H1 (cell line): ENCODE measurements around the gene RILP. TPM values are rescaled to one million over a fixed set of nuclear protein-coding genes. Genes with fewer than 3 reads are reported as not detected.

ENCODE experiments used
- CTCF ChIA-PET: fragments of 300-600 bp; sonication (Branson Sonifier 250); formaldehyde crosslinking; loops from one replicate; lab custom pipeline; 2021; ENCODE audit not compliant: partially characterized antibody; lab: Charles Lee
- POLR2A ChIA-PET: fragments of 300-600 bp; sonication (Branson Sonifier 250); formaldehyde crosslinking; loops from one replicate; lab custom pipeline; 2021; ENCODE audit warnings: inconsistent platforms; ENCODE audit not compliant: partially characterized antibody; lab: Charles Lee
- DNase-seq, 2 experiments: peaks; one replicate each; pipeline versions ENCODE4 v3.0.0 to v3.0.0-alpha.2; 2010 to 2022; ENCODE audit warnings: low spot score in 2 of 2, low read depth in 1 of 2, mixed read lengths in 1 of 2
- FAIRE-seq: peaks from 2 replicates; lab custom pipeline; 2011; peaks lifted over from hg19 to GRCh38; lab: Jason Lieb, UNC
- H2AFZ ChIP-seq: 2 replicates; pipeline ENCODE4 v1.8.1; 2012; ENCODE audit warnings: low read length, inconsistent platforms
- H2AK5ac ChIP-seq: 2 replicates; pipeline ENCODE4 v1.6.1; 2013; ENCODE audit warnings: low read depth, low read length
- H2BK120ac ChIP-seq: replicated peaks from 2 replicates; pipeline ENCODE3; 2013; ENCODE audit warnings: low read depth, low read length, inconsistent platforms
- H2BK12ac ChIP-seq: 2 replicates; pipeline ENCODE4 v1.6.1; 2013; ENCODE audit warnings: low read depth, low read length
- H2BK15ac ChIP-seq: 2 replicates; pipeline ENCODE4 v1.6.1; 2013; ENCODE audit warnings: low read length
- H2BK20ac ChIP-seq: 2 replicates; pipeline ENCODE4 v1.6.1; 2013; ENCODE audit warnings: low read length
- H2BK5ac ChIP-seq: 2 replicates; pipeline ENCODE4 v1.6.1; 2013; ENCODE audit warnings: low read depth, low read length
- H3K14ac ChIP-seq: 2 replicates; pipeline ENCODE4 v1.6.1; 2013; ENCODE audit warnings: inconsistent platforms; ENCODE audit not compliant: insufficient read length
- H3K18ac ChIP-seq: 2 replicates; pipeline ENCODE4 v1.6.1; 2013; ENCODE audit warnings: low read length; ENCODE audit errors: extremely low read depth
- H3K23ac ChIP-seq: 2 replicates; pipeline ENCODE4 v1.6.1; 2013; ENCODE audit warnings: inconsistent platforms; ENCODE audit not compliant: insufficient read length
- H3K23me2 ChIP-seq: 2 replicates; pipeline ENCODE4 v1.6.1; 2013; ENCODE audit warnings: low read depth, low read length
- H3K27ac ChIP-seq: 2 replicates; pipeline ENCODE4 v1.6.1; 2011; ENCODE audit warnings: low read depth, low read length, inconsistent platforms
- H3K27me3 ChIP-seq, 4 experiments: replicated peaks in 1 of 4; 1 replicate in 1 of 4; 2 replicates in 3 of 4; pipeline versions ENCODE4 v1.6.1 to v1.8.1; 2011 to 2013; ENCODE audit warnings: low read length in 3 of 4, mild to moderate bottlenecking in 3 of 4, inconsistent platforms in 2 of 4, mixed read lengths in 2 of 4, moderate library complexity in 1 of 4; ENCODE audit not compliant: control insufficient read depth in 3 of 4, insufficient read depth in 3 of 4; ENCODE audit errors: extremely low read depth in 1 of 4
- H3K36me3 ChIP-seq, 4 experiments: 2 replicates each; pipeline versions ENCODE4 v1.6.1 to v1.8.1; 2011 to 2013; ENCODE audit warnings: mild to moderate bottlenecking in 4 of 4, low read length in 3 of 4, moderate library complexity in 2 of 4, control low read depth in 1 of 4, inconsistent platforms in 1 of 4; ENCODE audit not compliant: insufficient read depth in 4 of 4, control insufficient read depth in 2 of 4
- H3K4ac ChIP-seq: replicated peaks from 2 replicates; pipeline ENCODE3; 2013; ENCODE audit warnings: low read length, low read depth, mixed read lengths, inconsistent platforms; ENCODE audit not compliant: insufficient read length
- H3K4me1 ChIP-seq, 4 experiments: replicated peaks in 1 of 4; 1 replicate in 1 of 4; 2 replicates in 3 of 4; pipeline versions ENCODE4 v1.6.1 to v1.8.1; 2011 to 2013; ENCODE audit warnings: low read length in 3 of 4, inconsistent platforms in 2 of 4, mixed read lengths in 1 of 4; ENCODE audit not compliant: insufficient read depth in 4 of 4, control insufficient read depth in 3 of 4
- H3K4me2 ChIP-seq, 2 experiments: 2 replicates each; pipeline versions ENCODE4 v1.6.1 to v1.8.1; 2011 to 2013; ENCODE audit warnings: low read depth in 2 of 2, low read length in 2 of 2, control low read depth in 1 of 2, inconsistent platforms in 1 of 2, mild to moderate bottlenecking in 1 of 2; ENCODE audit not compliant: insufficient read depth in 1 of 2
- H3K4me3 ChIP-seq, 4 experiments: fragments of 200-600, 300-600 bp in 1 of 4; sonication (generic), shearing (Covaris generic), sonication (Bioruptor Twin) in 1 of 4; 2 replicates each; pipeline versions ENCODE4 v1.5.1 to v1.8.1; 2011 to 2016; ENCODE audit warnings: low read length in 4 of 4, low read depth in 3 of 4, control low read depth in 2 of 4, inconsistent platforms in 2 of 4, mild to moderate bottlenecking in 2 of 4, mixed read lengths in 1 of 4, moderate library complexity in 1 of 4; ENCODE audit not compliant: insufficient read depth in 2 of 4; ENCODE audit errors: extremely low read depth in 1 of 4
- H3K56ac ChIP-seq: replicated peaks from 2 replicates; pipeline ENCODE3; 2013; ENCODE audit warnings: low read depth, mild to moderate bottlenecking, mixed read lengths, low read length, inconsistent platforms; ENCODE audit not compliant: insufficient read length
- H3K79me1 ChIP-seq: 2 replicates; pipeline ENCODE4 v1.6.1; 2013; ENCODE audit warnings: low read depth, low read length, control low read depth
- H3K79me2 ChIP-seq, 2 experiments: 2 replicates each; pipeline versions ENCODE4 v1.6.1 to v1.8.1; 2012 to 2013; ENCODE audit warnings: low read length in 2 of 2, mild to moderate bottlenecking in 2 of 2, inconsistent platforms in 1 of 2; ENCODE audit not compliant: insufficient read depth in 2 of 2, control insufficient read depth in 1 of 2
- H3K9ac ChIP-seq, 4 experiments: replicated peaks in 1 of 4; 1 replicate in 1 of 4; 2 replicates in 3 of 4; pipeline versions ENCODE4 v1.6.1 to v1.8.1; 2011 to 2013; ENCODE audit warnings: low read depth in 3 of 4, low read length in 3 of 4, control low read depth in 2 of 4, mild to moderate bottlenecking in 2 of 4, moderate library complexity in 2 of 4, inconsistent platforms in 1 of 4; ENCODE audit errors: extremely low read depth in 1 of 4
- H3K9me3 ChIP-seq, 2 experiments: 2 replicates each; pipeline versions ENCODE4 v1.6.1 to v1.8.1; 2012 to 2013; ENCODE audit warnings: mild to moderate bottlenecking in 2 of 2, moderate library complexity in 2 of 2, control low read depth in 1 of 2, inconsistent platforms in 1 of 2, low read depth in 1 of 2, low read length in 1 of 2, mixed read lengths in 1 of 2; ENCODE audit not compliant: insufficient read depth in 2 of 2
- H4K20me1 ChIP-seq, 2 experiments: replicated peaks in 1 of 2; 2 replicates each; pipeline versions ENCODE3 to v1.8.1; 2011 to 2013; ENCODE audit warnings: inconsistent platforms in 2 of 2, low read length in 2 of 2, mild to moderate bottlenecking in 1 of 2; ENCODE audit not compliant: insufficient read depth in 2 of 2, control insufficient read depth in 1 of 2
- H4K5ac ChIP-seq: 2 replicates; pipeline ENCODE4 v1.6.1; 2013; ENCODE audit warnings: low read length, low read depth, mixed read lengths, inconsistent platforms; ENCODE audit not compliant: insufficient read length
- H4K8ac ChIP-seq: 2 replicates; pipeline ENCODE4 v1.8.0; 2013; ENCODE audit warnings: mild to moderate bottlenecking, moderate library complexity, low read length, inconsistent platforms; ENCODE audit not compliant: insufficient read depth; ENCODE audit errors: extremely low read depth
- H4K91ac ChIP-seq: replicated peaks from 2 replicates; pipeline ENCODE3; 2013; ENCODE audit warnings: low read length, mixed read lengths, inconsistent platforms; ENCODE audit not compliant: insufficient read length
- CTBP2 ChIP-seq: IDR thresholded peaks from 2 replicates; pipeline ENCODE4 v1.7.0; 2011; ENCODE audit warnings: borderline replicate concordance, mild to moderate bottlenecking, moderate library complexity, mixed read lengths, low read length; ENCODE audit not compliant: insufficient read depth, insufficient read length
- E2F6 ChIP-seq: IDR thresholded peaks from 2 replicates; pipeline ENCODE4 v1.6.1; 2012; ENCODE audit warnings: inconsistent platforms
- EGR1 ChIP-seq: IDR thresholded peaks from 2 replicates; pipeline ENCODE4 v1.6.1; 2011; ENCODE audit warnings: low read depth, low read length, borderline replicate concordance
- PHF8 ChIP-seq: fragments of 200-600 bp; sonication (generic); conservative IDR thresholded peaks from 2 replicates; pipeline ENCODE4 v1.7.1; 2012; ENCODE audit warnings: low read depth, mild to moderate bottlenecking, inconsistent platforms, low read length, moderate library complexity
- POLR2A ChIP-seq, 2 experiments: IDR thresholded peaks; 1 replicate in 1 of 2; 2 replicates in 1 of 2; pipeline ENCODE4 v1.6.1; 2011; ENCODE audit warnings: low read depth in 2 of 2, low read length in 2 of 2, mild to moderate bottlenecking in 2 of 2; ENCODE audit errors: control extremely low read depth in 1 of 2
- POLR2AphosphoS5 ChIP-seq: IDR thresholded peaks from 2 replicates; pipeline ENCODE4 v1.6.1; 2011; ENCODE audit warnings: low read depth, low read length
- POU5F1 ChIP-seq: IDR thresholded peaks from 2 replicates; pipeline ENCODE4 v1.6.1; 2011; ENCODE audit warnings: low read depth, mild to moderate bottlenecking, low read length, moderate library complexity
- RAD21 ChIP-seq, 2 experiments: IDR thresholded peaks in 1 of 2; conservative IDR thresholded peaks in 1 of 2; 2 replicates each; pipeline ENCODE4 v1.6.1; 2011; ENCODE audit warnings: low read depth in 2 of 2, low read length in 2 of 2, improper control_type of control experiment in 1 of 2, inconsistent platforms in 1 of 2, mild to moderate bottlenecking in 1 of 2, moderate library complexity in 1 of 2
- RXRA ChIP-seq: IDR thresholded peaks from 2 replicates; pipeline ENCODE4 v1.6.1; 2011; ENCODE audit warnings: low read depth, mild to moderate bottlenecking, low read length, moderate library complexity; ENCODE audit not compliant: insufficient read depth
- SAP30 ChIP-seq: fragments of 300-600 bp; sonication (generic); IDR thresholded peaks from 2 replicates; pipeline ENCODE4 v1.7.1; 2012; ENCODE audit warnings: low read length, moderate library complexity, mild to moderate bottlenecking, inconsistent platforms; ENCODE audit not compliant: insufficient read depth, insufficient replicate concordance
- SP4 ChIP-seq: IDR thresholded peaks from 2 replicates; pipeline ENCODE4 v1.6.1; 2012; ENCODE audit warnings: low read length, inconsistent platforms
- SRF ChIP-seq: IDR thresholded peaks from 2 replicates; pipeline ENCODE4 v1.6.1; 2011; ENCODE audit warnings: mild to moderate bottlenecking, low read depth, low read length, moderate library complexity
- WGBS, 2 experiments: shearing (Covaris generic) in 1 of 2; methylation state at CpG; one replicate each; pipeline versions ENCODE4 v1.1.6 to v1.1.7; 2013 to 2015; ENCODE audit warnings: low lambda C conversion rate in 2 of 2, mixed read lengths in 2 of 2, inconsistent platforms in 1 of 2, low coverage in 1 of 2, missing lambda C conversion rate in 1 of 2; ENCODE audit not compliant: insufficient replicate concordance in 2 of 2, insufficient coverage in 1 of 2, insufficient read length in 1 of 2; ENCODE audit errors: extremely low coverage in 1 of 2, missing lambda C conversion rate in 1 of 2; 5-methylcytosine and 5-hydroxymethylcytosine counted together
- polyA plus RNA-seq, 7 experiments: library from polyadenylated mRNA; depleted of rRNA in 3 of 7; stranded (reverse) in 5 of 7; unstranded in 2 of 7; fragments of >200 nt in 5 of 7; fragments of 200-250 nt in 2 of 7; gene quantifications; 1 replicate in 5 of 7; 2 replicates in 1 of 7; 4 replicates in 1 of 7; pipeline versions ENCODE4 v1.2.1 to v1.2.3, GENCODE V29; 2011 to 2013; ENCODE audit warnings: missing spikeins in 2 of 7, mixed read lengths in 2 of 7
- total RNA-seq: library from RNA; stranded (reverse); fragmentation: NEBNext Ultra II Directional; extraction: Animal tissue kit (Norgen Biotek cat#: 25700); gene quantifications from 2 replicates; pipeline ENCODE4 v1.2.1, GENCODE V29; 2021

Gene RILP
- total and polyA plus RNA-seq, 2 of the 8 experiments (the other 6 are each of a cell fraction or from before 2014, with no cell fraction given), result 6.8 to 7.2 TPM

GRCh38 chr17:1647802-1648171, 1.9 kb downstream of the RILP start:
- H3K27ac ChIP-seq, result no peak overlapping the region
- ChIA-PET POLR2A (interaction anchor here (1.7 to 6.5 kb wide), 4 partner anchors 16 to 69 kb away, joined by 4 to 65 read pairs (median 8); partner anchors contain the start of gene SLC43A2), CTCF (interaction anchor here (0.6 to 2.6 kb wide), 16 partner anchors 11 to 584 kb away, joined by 3 to 18 read pairs (median 5); partner anchors contain the start of gene MYO1C)
- TF ChIP-seq CTBP2 (no peak), SP4 (no peak), POLR2A (IDR thresholded peaks at IDR 0.05; ENCODE audit: control extremely low read depth in 1 of 2, low read depth in 2 of 2, low read length in 2 of 2) (no peak), PHF8 (no peak), RXRA (no peak), SAP30 (no peak), POU5F1 (no peak), SRF (no peak), POLR2AphosphoS5 (no peak), EGR1 (no peak), E2F6 (no peak), RAD21 (IDR thresholded peaks at IDR 0.05 in 1 of 2, conservative IDR thresholded peaks at IDR 0.05 in 1 of 2; ENCODE audit: low read depth in 2 of 2, low read length in 2 of 2) (no peak)

More at GRCh38 chr17:1647802-1648171, 1.9 kb downstream of the RILP start:
- Histone ChIP-seq H3K18ac (peak overlapping the region; percentile 24; the same call in 1 of the 2 replicates), H3K79me2 (no peaks in the 10 kb centered on the region), H3K27me3 (peaks cover 0 to 19% (median 8%) of the 10 kb centered on the region in 4 experiments; a peak in 5 of 7 replicates), H2AK5ac (peak overlapping the region; percentile 84; the same call in 1 of the 2 replicates), H2BK20ac (peak overlapping the region; percentile 40; the same call in 1 of the 2 replicates), H3K79me1 (no peaks in the 10 kb centered on the region), H4K5ac (no peak overlapping the region), H2BK5ac (0 out of 2 replicates have a peak overlapping the region, but pooled peaks have one; percentile 16), H3K23me2 (peaks cover 12% of the 10 kb centered on the region; the same call in 1 of the 2 replicates), H3K56ac (no peak overlapping the region), H4K20me1 (peaks cover 9 to 20% of the 10 kb centered on the region in 2 experiments), H2BK120ac (no peak overlapping the region), H3K4me3 (peak overlapping the region in 1 of 4 experiments; percentile 71; a peak in 2 of 8 replicates), H3K4me2 (peak overlapping the region; percentile 70 to 92; a peak in 3 of 4 replicates), H4K91ac (peak overlapping the region; percentile 54), H3K9me3 (no peaks in the 10 kb centered on the region), H3K4me1 (peaks cover 0 to 39% (median 25%) of the 10 kb centered on the region in 4 experiments; a peak in 6 of 7 replicates), H2AFZ (no peak overlapping the region), H3K23ac (no peak overlapping the region), H3K14ac (no peak overlapping the region), H2BK15ac (peak overlapping the region; percentile 81), H3K36me3 (peaks cover 14 to 23% (median 21%) of the 10 kb centered on the region in 4 experiments), H2BK12ac (peak overlapping the region; percentile 60; the same call in 1 of the 2 replicates), H4K8ac (no peak overlapping the region), H3K4ac (no peak overlapping the region), H3K9ac (no peak overlapping the region)
- 83% methylated on average over 11 of the region's 11 CpGs; no CpG with 5 or more reads in 1 of the 2 experiments for WGBS, 2 experiments
- FAIRE-seq (no peak), DNase-seq (no peak)
